Kasumi-1 (cell line): ENCODE data around the gene INTS4.
"Not testable (repeated sequence)": the region's sequence is repeated elsewhere in the genome, so short reads cannot be mapped to it uniquely, and the experiment has no call there.

Experiments used
- DNase-seq, 2 experiments: peaks; one replicate each; lab custom pipeline; 2025; lab: John Stamatoyannopoulos, UW

The INTS4 gene

DNA sequence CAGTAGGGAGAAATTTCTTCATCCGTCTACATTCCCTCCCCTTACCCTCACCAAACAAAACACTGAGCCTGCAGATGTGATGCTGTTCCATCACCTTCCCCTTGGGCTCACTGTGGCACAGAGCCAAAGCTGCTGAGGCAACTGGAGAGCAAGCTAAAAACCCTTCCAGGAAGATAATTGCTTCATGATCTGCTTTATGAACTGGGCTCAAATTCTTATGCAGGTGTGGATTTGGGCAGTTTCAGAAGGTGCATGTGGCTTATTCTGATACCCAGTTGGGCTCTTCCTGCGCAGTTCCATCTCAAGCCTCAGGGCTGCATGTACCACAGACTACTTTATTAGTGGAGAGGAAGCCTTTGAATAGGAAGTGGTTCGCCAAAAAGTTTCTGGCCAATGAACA, 115.2 kb downstream of the INTS4 start:
- peak in 1 of 2 experiments; percentile 35 for DNase-seq

DNA sequence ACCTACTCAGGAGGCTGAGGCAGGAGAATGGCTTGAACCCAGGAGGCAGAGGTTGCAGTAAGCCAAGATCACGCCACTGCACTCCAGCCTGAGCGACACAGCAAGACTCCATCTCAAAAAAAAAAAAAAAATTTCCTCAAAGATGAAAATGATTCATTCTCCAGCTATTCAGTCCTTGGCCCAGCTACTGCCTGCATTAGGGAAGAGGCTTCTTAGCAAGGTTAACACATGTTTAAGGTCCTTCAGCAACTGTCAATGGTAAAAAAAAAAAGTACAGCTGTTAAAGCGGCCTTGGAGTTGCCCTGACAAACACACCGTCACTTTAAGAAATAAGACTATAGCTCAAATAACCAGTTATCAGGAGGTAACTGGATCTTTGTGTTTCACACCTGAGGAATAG, 116.2 kb downstream of the INTS4 start:
- DNase-seq: not testable (repeated sequence)

DNA sequence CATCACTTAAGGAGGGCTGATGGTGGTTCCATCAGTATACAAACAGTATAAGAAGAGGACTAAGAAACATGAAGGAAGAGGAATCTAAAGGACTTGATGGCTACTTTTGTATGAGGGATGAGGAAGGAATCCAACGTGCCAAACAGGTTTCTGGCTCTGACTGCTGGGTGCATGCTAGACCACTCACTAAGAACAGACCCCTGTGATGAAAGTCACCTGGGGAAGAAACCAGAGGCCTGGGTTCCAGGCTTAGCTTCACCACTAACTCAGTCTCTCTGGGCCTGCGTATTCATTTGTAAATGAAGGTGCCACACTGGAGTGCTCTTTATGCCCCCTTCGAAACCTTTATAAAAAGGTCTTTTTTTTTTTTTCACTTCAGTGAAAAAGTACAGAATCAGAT, 118.4 kb downstream of the INTS4 start:
- DNase-seq: no peak

DNA sequence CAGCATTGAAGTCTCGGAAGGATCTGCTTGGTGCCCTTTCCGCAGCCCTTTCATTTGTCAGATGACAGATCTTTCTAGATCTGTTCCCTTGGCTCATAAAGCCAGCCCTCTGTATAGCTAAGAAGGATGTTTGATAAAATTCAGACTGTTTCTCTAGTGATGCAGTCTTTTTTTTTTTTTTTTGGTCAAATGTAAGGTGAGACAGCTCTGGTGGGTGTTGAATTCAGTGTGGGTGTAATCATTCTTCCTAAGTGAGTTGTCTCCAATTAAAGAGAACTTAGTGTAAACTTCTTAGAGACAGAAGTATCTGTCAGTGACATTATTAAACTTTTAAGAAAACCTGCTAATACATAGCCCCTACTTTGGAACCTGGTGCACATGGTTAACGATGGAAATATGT, 120.3 kb downstream of the INTS4 start:
- DNase-seq: no peak

DNA sequence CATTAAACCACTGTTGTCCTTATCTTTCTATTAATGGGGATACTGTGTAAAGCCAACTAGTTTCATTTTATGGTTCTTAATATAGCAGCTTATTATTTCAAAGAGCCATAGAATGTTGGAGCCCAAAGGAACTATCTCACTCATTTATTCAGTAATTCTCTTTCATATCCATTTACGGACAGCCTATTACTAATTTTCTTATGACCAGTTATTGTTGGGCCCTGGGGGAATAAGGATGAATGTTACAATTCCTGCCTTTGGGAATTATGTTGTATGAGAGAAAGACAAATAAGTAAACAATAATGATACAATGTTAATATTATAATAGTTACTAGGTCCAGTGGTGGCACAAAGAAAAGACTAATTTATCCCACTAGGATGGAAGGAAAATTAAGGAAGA, 121.1 kb downstream of the INTS4 start:
- no peak for DNase-seq

DNA sequence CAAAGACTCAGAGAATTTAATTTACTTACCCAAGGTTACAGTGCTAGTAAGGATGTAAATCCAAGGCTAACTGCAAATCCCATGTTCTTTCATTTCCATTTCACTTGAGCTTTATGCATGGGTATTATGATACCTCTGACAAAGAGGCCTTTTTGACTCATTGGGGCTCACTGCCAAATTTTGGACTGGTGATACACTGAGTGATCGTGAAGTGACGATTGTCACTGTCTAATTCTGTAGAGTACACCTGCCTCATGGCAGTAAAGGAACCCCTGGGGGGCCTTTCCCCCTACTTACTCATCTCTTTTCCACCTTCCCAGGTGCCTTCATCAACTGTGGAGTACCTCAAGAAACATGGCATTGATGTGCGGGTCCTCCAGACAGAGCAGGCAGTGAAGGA, 122.6 kb downstream of the INTS4 start:
- DNase-seq: no peak

DNA sequence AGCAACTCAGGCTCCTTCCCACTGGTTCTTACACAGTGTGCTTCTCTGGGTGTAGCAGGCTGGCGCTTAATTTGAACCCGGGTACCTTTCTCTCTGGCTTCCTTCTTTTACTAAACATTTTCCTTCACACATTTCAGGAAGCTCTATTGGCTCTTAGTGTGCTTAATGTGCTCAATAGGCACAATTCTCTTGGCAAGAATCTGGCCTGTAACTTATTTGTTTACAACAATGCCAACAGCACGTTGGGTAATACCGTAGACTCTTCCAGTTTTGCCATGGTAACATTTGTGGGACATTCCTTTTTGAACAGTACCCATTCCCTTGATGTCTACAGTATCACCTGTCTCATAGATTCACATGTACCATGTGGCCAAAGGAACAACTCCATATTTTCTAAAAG, 125.7 kb downstream of the INTS4 start:
- no peak for DNase-seq

DNA sequence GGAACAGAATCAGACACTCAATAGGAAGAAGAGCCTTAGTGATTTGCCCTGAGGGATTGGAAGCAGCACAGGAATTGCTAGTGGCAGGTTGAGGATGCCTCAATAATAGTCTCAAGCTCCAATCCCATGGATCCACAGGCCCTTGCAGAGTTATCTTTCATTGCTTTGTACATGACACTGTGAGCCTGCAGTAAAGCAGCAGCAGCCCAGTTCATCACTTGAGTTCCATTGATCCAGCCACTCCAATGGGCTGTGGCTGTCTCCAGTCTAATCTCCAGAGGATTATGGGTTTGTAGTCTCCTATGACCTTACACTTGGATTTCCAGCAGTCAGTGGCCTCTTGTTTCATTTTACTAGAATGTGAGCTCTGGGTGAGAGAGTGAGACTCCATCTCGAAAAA, 128.1 kb downstream of the INTS4 start:
- no peak for DNase-seq

DNA sequence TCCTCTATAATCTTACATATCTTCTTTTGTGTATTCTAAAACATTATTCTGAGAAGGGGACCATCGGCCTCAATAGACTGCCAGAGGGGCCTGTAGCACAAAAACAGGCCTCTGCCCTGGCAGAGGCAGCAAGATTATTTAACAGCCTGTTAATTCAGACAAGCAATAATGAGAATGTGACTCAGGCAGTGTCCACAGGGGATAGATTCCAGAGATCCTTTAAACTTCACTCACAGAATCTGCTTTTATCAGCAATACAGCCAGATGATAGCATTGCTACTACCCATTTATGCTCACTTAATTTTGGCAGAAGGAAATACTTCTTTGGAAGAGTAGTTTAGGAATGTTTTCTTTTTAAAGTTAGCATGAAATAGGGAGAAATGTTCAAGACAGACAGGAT, 128.7 kb downstream of the INTS4 start:
- no peak for DNase-seq

DNA sequence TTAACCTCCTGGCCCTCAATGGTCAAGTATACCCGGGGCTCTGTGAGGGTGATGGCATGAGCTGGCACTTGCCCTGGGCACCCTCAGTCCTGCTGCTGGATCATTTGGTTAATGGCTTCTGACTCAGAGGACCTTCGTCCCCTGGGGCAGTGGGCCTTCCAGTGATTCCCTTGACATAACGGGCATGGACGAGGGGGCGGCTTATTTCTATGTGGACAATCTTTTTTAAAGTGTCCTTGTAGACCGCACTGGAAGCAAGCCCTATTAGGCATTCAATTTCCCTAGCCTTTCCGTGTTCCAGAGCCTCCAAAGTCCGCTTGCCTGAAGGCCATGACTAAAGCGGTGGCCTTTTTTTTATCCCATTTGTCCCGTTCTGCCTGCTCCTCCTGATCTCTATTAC, 133.0 kb downstream of the INTS4 start:
- not testable (repeated sequence) for DNase-seq

DNA sequence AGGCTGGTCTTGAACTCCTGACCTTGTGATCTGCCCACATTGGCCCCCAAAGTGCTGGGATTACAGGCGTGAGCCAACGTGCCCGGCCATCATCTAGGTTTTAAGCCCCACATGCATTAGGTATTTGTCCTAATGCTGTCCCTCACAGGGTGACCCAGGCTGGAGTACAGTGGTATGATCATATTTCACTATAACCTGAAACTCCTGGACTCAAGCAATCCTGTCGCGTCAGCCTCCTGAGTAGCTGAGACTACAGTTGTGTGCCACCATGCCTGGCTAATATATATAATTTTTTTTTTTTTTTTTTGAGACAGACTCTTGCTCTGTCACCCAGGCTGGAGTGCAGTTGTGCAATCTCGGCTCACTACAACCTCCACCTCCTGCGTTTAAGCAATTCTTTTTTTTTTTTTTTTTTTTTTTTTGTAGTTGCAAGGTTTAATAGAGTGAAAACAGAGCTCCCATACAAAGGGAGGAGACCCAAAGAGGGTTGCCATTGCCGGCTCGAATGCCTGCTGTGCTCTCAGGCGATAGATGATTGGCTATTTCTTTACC, 136.5 kb downstream of the INTS4 start:
- not testable (repeated sequence) for DNase-seq

DNA sequence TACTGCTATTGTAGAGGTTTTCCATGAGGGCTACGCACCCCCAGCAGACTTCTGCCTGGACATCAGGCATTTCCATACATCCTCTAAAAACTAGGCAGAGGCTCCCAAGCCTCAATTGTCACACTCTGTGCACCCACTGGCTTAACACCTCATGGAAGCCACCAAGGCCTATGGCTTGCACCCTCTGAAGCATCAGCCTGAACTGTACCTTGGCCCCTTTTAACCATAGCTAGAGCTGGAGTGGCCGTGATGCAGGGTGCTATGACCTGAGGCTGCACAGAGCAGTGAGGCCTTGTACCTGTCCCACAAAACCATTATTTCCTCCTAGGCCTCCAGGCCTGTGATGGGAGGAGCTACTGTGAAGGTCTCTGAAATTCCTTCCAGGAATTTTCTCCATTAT, 139.6 kb downstream of the INTS4 start:
- DNase-seq: no peak

DNA sequence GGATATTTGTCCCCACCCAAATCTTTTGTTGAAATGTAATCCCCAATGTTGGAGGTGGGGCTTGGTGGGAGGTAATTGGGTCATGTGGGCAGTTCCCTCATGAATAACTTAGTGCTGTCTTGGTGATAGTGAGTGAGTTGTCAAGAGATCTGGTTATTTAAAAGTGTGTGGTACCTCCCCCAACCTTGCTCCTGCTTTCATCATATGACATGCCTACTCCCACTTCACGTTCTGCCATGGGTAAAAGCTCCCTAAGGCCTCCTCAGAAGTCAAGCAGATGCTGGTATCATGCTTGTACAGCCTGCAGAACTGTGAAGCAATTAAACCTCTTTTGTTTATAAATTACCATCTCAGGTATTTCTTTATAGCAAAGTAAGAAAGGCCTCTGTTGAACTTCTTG, 143.0 kb downstream of the INTS4 start:
- no peak for DNase-seq

DNA sequence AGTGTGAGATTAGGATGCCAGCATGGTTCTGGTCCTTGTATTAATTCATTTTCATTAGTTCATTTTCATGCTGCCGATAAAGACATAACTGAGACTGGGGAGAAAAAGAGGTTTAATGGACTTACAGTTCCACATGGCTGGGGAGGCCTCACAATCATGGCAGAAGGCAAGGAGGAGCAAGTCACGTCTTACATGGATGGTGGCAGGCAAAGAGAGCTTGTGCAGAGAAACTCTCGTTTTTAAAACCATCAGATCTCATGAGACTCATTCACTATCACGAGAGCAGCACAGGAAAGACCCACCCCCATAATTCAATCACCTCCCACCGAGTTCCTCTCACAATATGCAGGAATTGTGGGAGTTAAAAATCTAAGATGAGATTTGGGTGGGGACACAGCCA, 150.8 kb downstream of the INTS4 start:
- DNase-seq: not testable (repeated sequence)

DNA sequence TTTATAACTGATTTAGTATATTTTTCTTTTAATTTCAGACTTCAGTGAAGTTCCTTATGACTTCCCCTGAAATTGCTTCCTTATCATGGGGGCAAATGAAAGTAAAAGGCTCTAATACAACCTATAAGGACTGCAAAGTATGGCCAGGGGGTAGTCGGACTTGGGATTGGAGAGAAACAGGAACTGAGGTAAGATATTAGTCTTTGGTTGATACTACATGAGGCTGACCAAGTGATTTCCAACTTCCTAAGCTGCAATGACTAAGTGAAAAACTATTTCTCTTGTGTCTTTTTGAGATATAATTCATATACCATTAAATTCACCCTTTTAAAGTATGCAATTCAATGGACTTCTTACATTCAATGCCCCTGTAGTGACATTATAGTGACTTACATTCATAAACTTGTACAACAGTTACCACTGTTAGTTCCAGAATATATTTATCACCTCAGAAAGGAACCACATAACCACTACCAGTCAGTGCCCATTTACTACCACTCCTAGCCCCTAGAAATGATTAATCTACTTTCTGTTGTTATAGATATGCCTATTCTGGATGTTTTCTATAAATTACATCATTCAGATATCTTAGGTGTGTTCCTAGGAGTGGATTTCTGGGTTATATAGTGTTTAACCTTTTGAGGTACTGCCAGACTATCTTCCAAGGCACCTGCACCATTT, 151.9 kb downstream of the INTS4 start:
- no peak for DNase-seq

DNA sequence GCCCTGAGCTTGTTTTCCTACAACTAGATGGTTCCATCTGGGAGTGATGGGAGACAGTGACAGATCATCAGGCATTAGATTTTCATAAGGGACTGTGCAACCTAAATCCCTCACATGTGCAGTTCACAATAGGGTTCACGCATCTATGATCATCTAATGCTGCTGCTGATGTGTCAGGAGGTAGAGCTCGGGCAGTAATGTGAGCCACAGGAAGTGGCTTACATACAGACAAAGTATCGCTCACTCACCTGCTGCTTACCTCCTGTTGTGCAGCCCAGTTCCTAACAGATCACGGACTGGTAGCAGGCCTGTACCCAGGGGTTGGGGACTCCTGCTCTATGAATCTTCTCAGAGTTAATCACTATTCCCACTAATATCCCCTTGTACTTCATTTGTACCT, 161.2 kb downstream of the INTS4 start:
- DNase-seq: no peak

DNA sequence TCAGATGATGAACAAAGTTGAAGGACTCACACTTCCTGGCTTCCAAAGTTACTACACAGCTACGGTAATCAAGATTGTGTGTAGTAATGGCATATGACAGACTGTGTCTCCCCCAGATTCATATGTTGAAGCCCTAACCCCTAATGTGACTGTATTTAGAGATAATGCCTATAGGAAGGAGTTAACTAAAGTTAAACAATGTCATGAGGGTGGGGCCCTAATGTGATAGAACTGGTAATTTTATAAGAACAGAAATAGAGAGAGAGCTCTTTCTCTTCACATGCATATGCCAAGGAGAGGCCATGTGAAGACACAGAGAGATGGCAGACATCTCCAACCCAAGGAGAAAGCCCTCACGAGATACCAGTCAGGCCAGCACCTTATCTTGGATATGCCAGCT, 165.5 kb downstream of the INTS4 start:
- DNase-seq: no peak
